HG03575 (cell line): ENCODE measurements around the gene ACVR2B.

Source experiments
- ATAC-seq: cut with Tn5 transposase; IDR thresholded peaks from one replicate; pipeline ENCODE4 v1.9.1; 2021; ENCODE audit not compliant: unreplicated experiment, insufficient number of reproducible peaks, low FRiP score; ENCODE audit errors: extremely low read depth

The ACVR2B gene

GRCh38 chr3:38519000-38519399 lies 65.3 kb downstream of the ACVR2B start:
- ATAC-seq, result no peak

GRCh38 chr3:38519651-38520050 lies 66.0 kb downstream of the ACVR2B start:
- no peak for ATAC-seq

- ATAC-seq, result no peak
These were observed 67.8 kb downstream of the ACVR2B start for GRCh38 chr3:38521391-38521987.

DNA sequence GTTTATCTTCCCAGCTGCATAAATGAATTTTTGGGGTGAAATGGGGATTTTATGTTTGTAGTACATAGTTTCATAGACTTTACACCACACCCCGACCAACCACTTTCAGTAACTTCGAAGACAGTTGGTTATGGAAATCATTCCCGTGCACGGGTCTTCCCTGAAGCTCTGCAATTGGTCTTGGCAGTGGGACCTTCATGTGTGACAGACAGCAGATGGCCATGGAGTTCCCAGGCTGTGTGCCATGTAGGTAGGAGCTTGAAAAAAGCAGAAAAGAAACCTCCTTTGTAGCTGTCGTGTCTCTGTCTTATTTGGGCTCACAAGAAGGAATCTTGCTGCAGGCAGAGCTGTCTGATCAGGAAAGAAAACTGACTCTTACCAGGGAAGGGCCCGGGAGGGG lies 68.3 kb downstream of the ACVR2B start:
- no peak for ATAC-seq

- no peak for ATAC-seq
These were observed 70.5 kb downstream of the ACVR2B start for GRCh38 chr3:38524141-38524739.

- ATAC-seq, result no peak
These were observed 73.1 kb downstream of the ACVR2B start for GRCh38 chr3:38526792-38527191.

DNA sequence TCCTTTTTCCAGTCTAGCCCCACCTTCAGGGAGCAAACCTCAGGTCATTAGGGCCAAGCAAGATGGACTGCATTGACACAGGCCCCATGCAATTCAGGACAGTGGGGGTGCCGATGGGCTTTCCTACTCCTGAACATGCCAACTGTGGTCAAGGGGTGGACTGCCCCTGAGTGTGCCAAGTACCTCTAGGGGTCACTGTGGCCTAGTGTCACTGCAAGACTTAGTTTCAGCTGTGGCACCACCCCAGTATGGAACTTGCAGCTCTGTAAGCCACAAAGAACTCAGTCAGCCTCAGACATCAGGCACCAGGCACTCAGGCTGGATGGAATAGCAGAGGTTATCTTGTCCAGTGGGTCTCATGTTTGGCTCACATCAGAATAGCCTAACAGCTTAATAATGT lies 74.8 kb downstream of the ACVR2B start:
- ATAC-seq, result no peak

- ATAC-seq, result no peak
These were observed 78.8 kb downstream of the ACVR2B start for GRCh38 chr3:38532529-38532928.

GRCh38 chr3:38533285-38533976 lies 79.7 kb downstream of the ACVR2B start:
- no peak for ATAC-seq

DNA sequence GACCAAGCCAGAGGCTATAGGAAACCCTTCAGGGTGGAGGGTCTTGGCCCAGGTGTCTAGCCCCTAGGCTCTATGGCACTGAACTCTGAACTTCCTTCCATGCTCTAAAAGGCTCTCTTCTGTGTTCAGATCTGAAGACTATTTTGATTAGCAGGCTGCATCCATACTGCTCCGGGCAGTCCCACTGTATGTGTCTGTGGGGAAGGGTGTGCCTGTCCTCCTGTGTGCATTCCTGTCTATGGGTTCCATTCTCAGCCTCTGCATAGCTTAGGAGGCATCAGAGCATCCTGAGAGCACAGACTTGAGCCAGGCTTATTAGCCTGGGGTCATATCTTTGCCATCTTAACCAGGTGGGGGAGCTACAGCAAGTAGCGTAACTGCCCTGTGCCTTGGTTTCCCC lies 80.5 kb downstream of the ACVR2B start:
- no peak for ATAC-seq

DNA sequence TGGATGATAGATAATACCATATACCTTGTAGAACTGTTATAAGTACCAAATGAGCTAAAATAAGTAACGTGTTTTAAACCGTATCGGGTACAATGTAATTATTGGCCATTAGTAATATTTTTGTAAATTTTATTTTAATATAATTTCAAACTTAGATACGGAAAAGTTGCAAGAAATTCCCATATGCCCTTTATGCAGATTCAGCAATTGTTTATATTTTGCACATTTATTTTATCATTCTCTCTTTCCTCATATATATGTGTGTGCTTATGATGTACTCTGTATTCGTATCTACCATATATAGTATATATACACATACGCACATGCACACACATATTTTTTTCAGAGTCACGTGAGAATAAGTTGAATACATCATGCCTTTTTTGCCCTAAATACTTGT lies 80.9 kb downstream of the ACVR2B start:
- no peak for ATAC-seq

GRCh38 chr3:38536671-38537070 lies 83.0 kb downstream of the ACVR2B start:
- no peak for ATAC-seq

GRCh38 chr3:38538773-38539353 lies 85.2 kb downstream of the ACVR2B start:
- ATAC-seq, result no peak

- no peak for ATAC-seq
These were observed 88.1 kb downstream of the ACVR2B start for GRCh38 chr3:38541806-38542205.
